NCI-H128 (cell line): ENCODE measurements around the gene GHDC.
A peak's percentile ranks its signal among the peaks of the same experiment; 100 is the strongest.
"Not testable (repeated sequence)": the region's sequence is repeated elsewhere in the genome, so short reads cannot be mapped to it uniquely, and the experiment has no call there.

Experiments used
- DNase-seq: peaks from one replicate; lab custom pipeline; 2025; ENCODE audit not compliant: unreplicated experiment; lab: John Stamatoyannopoulos, UW

Gene GHDC

GRCh38 chr17:42193969-42194899, at the start of gene GHDC:
TSS of gene GHDC (minus strand) at chr17:42194494. CDS start at chr17:42193581, 913 bp downstream.
- peak; percentile 22 for DNase-seq

- DNase-seq: no peak
These were observed 49.2 kb upstream of the GHDC start for GRCh38 chr17:42243493-42243982.

GRCh38 chr17:42241871-42242270, 47.6 kb upstream of the GHDC start:
- DNase-seq: no peak

- not testable (repeated sequence) for DNase-seq
These were observed 46.6 kb upstream of the GHDC start for GRCh38 chr17:42240863-42241262.

GRCh38 chr17:42240201-42240600, 45.9 kb upstream of the GHDC start:
- no peak for DNase-seq

GRCh38 chr17:42239576-42239975, 45.3 kb upstream of the GHDC start:
- DNase-seq: not testable (repeated sequence)

GRCh38 chr17:42236760-42237159, 42.5 kb upstream of the GHDC start:
- no peak for DNase-seq

- no peak for DNase-seq
These were observed 39.7 kb upstream of the GHDC start for GRCh38 chr17:42233994-42234393.

- no peak for DNase-seq
These were observed 38.9 kb upstream of the GHDC start for GRCh38 chr17:42233156-42233555.

GRCh38 chr17:42230225-42230624, 35.9 kb upstream of the GHDC start:
- no peak for DNase-seq

- no peak for DNase-seq
These were observed 33.8 kb upstream of the GHDC start for GRCh38 chr17:42227849-42228700.

- no peak for DNase-seq
These were observed 31.4 kb upstream of the GHDC start for GRCh38 chr17:42225646-42226045.

- DNase-seq: no peak
These were observed 30.4 kb upstream of the GHDC start for GRCh38 chr17:42224651-42225050.

GRCh38 chr17:42221886-42222745, 27.8 kb upstream of the GHDC start:
- DNase-seq: no peak

GRCh38 chr17:42219280-42219679, 25.0 kb upstream of the GHDC start:
- not testable (repeated sequence) for DNase-seq

- DNase-seq: no peak
These were observed 19.9 kb upstream of the GHDC start for GRCh38 chr17:42214156-42214555.

GRCh38 chr17:42212382-42212781, 18.1 kb upstream of the GHDC start:
- DNase-seq: no peak

GRCh38 chr17:42211921-42212341, 17.6 kb upstream of the GHDC start:
- DNase-seq: not testable (repeated sequence)

- DNase-seq: no peak
These were observed 15.8 kb upstream of the GHDC start for GRCh38 chr17:42210046-42210445.

- DNase-seq: not testable (repeated sequence)
These were observed 11.9 kb upstream of the GHDC start for GRCh38 chr17:42206153-42206612.
